ENCODE measurements around the gene SLC6A5. TPM values are rescaled to one million over a fixed set of nuclear protein-coding genes. Genes with fewer than 3 reads are reported as not detected.

Gene SLC6A5
- total and polyA plus RNA-seq, 2 of the 8 experiments (the other 6 are each of a cell fraction or from before 2014, with no cell fraction given), result not detected

DNA sequence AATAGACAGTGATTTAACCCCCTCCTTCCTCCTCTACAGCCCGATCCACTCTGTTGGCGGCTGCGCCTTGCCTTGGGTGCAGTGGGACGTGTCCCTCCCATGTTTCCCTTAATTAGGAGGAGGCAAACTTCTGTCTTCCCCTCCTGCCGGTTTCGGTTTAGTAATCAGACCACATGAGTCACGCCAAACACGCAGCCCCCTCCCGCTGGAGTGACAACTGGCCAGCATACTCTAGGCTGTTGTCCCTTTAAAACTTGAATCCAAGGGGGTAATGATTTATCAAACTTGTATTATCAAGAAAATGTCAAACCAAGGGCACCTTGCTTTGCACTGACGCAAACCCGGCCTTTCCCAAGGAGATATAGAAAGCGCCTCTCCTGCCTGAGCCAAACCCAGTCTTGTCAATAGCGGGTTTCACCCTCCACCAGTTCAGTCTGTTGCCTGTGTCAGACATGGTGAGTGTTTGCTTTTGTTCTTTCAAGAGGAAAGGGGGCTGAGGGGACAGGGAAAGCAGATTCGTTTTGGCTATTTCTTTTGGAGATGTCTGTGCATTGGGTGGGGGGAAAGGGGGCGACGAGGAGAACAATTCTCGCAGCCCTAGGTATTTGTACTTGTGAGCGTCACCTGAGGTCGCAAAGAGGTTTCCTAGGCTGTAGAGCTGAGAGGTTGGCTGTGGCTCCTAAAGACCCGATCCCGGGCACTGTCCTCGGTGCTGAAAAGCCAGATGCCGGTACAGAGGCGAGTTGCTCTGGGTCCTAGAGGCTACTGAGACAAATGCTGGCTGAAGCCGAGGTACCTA lies at the start of gene SLC6A5 (continued):
- TF ChIP-seq ZNF274 (IDR thresholded peaks at IDR 0.05; ENCODE audit: borderline replicate concordance, extremely low read depth, low read length), result no peak
- no peak for TF ChIP-seq HDAC6 (IDR thresholded peaks at IDR 0.05; ENCODE audit: low read depth, low read length)
- TF ChIP-seq RNF2 (IDR thresholded peaks at IDR 0.05; ENCODE audit: borderline replicate concordance, low read depth, low read length, missing control alignments, poor library complexity, severe bottlenecking), result peak; percentile 69
- peak; percentile 57; the same call in 1 of the 2 replicates for TF ChIP-seq TEAD4 (IDR thresholded peaks at IDR 0.05; ENCODE audit: low read depth, low read length)
- peak; percentile 88 for TF ChIP-seq FOSL1 (IDR thresholded peaks at IDR 0.05; ENCODE audit: insufficient read depth, low read depth, low read length)
- no peak for TF ChIP-seq TAF1 (IDR thresholded peaks at IDR 0.05; ENCODE audit: low read depth, low read length)
- peak; percentile 64 for TF ChIP-seq EZH2 (IDR thresholded peaks at IDR 0.05; ENCODE audit: low read depth, low read length, severe bottlenecking)
- TF ChIP-seq BCL11A (IDR thresholded peaks at IDR 0.05; ENCODE audit: low read depth in 2 of 2, low read length in 2 of 2), result no peak
- no peak for TF ChIP-seq CHD2 (IDR thresholded peaks at IDR 0.05; ENCODE audit: low read length)
- TF ChIP-seq CBX8 (IDR thresholded peaks at IDR 0.05; ENCODE audit: borderline replicate concordance, low read depth, low read length), result no peak
- TF ChIP-seq POU5F1 (IDR thresholded peaks at IDR 0.05; ENCODE audit: low read depth, low read length), result 0 out of 2 replicates have a peak, but pooled peaks have one; percentile 2
- TF ChIP-seq CTBP2 (IDR thresholded peaks at IDR 0.05; ENCODE audit: borderline replicate concordance, insufficient read depth, insufficient read length, low read length), result peak; percentile 50
- TF ChIP-seq RXRA (IDR thresholded peaks at IDR 0.05; ENCODE audit: insufficient read depth, low read depth, low read length), result no peak
- no peak for TF ChIP-seq JUN (IDR thresholded peaks at IDR 0.05; ENCODE audit: low read depth, low read length)
- TF ChIP-seq BRCA1 (IDR thresholded peaks at IDR 0.05; ENCODE audit: low read depth, low read length), result no peak
- TF ChIP-seq SRF (IDR thresholded peaks at IDR 0.05; ENCODE audit: low read depth, low read length), result no peak
- no peak for TF ChIP-seq NANOG (IDR thresholded peaks at IDR 0.05; ENCODE audit: insufficient read depth, low read depth, low read length, poor library complexity, severe bottlenecking)
- TF ChIP-seq POLR2A (IDR thresholded peaks at IDR 0.05; ENCODE audit: control extremely low read depth in 1 of 2, low read depth in 2 of 2, low read length in 2 of 2), result no peak
- peak; percentile 57; the same call in 1 of the 2 replicates for TF ChIP-seq SP1 (IDR thresholded peaks at IDR 0.05; ENCODE audit: low read depth, low read length)
- TF ChIP-seq RFX5 (IDR thresholded peaks at IDR 0.05; ENCODE audit: borderline replicate concordance, low read depth, low read length), result no peak
- TF ChIP-seq CHD1 (IDR thresholded peaks at IDR 0.05; ENCODE audit: low read depth, low read length), result no peak
- TF ChIP-seq KDM1A (IDR thresholded peaks at IDR 0.05; ENCODE audit: borderline replicate concordance, low read length), result no peak
- TF ChIP-seq, protein P1, sequence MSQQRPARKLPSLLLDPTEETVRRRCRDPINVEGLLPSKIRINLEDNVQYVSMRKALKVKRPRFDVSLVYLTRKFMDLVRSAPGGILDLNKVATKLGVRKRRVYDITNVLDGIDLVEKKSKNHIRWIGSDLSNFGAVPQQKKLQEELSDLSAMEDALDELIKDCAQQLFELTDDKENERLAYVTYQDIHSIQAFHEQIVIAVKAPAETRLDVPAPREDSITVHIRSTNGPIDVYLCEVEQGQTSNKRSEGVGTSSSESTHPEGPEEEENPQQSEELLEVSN (IDR thresholded peaks at IDR 0.05), result no peak
- no peak for TF ChIP-seq POLR2AphosphoS5 (IDR thresholded peaks at IDR 0.05; ENCODE audit: low read depth, low read length)
